ENCODE data around the gene TMEM63A. TPM values are rescaled to one million over a fixed set of nuclear protein-coding genes. Genes with fewer than 3 reads are reported as not detected.
"Not testable (repeated sequence)": the region's sequence is repeated elsewhere in the genome, so short reads cannot be mapped to it uniquely, and the experiment has no call there.

Gene TMEM63A
- total RNA-seq, 2 experiments from 2014 or later: 30.4 to 31.3 TPM

DNA sequence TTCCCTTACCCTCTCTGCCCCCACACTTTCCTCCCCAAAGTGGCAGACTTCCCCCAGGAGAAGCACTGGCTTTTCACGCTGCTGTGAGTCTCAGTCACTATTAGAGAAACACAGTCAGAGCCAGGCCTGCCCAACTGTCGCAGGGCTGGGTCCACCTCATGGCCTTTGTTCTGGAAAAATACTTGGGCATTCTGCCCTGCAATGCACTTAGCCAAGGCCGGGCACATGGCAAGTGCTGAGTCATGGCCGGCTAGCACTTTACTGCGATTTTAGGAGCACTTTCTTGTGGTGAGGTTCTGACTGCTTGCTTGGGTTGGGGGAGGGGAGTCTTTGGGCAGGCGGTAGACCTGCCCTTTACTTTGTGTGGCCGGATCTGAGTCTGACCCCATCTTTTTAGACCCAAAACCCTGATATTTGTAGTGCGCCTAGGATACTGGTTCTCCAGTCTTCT is 64.5 kb downstream of the TMEM63A start:
- POLR2A ChIA-PET: no interaction called here
- CTCF ChIA-PET: no interaction called here

DNA sequence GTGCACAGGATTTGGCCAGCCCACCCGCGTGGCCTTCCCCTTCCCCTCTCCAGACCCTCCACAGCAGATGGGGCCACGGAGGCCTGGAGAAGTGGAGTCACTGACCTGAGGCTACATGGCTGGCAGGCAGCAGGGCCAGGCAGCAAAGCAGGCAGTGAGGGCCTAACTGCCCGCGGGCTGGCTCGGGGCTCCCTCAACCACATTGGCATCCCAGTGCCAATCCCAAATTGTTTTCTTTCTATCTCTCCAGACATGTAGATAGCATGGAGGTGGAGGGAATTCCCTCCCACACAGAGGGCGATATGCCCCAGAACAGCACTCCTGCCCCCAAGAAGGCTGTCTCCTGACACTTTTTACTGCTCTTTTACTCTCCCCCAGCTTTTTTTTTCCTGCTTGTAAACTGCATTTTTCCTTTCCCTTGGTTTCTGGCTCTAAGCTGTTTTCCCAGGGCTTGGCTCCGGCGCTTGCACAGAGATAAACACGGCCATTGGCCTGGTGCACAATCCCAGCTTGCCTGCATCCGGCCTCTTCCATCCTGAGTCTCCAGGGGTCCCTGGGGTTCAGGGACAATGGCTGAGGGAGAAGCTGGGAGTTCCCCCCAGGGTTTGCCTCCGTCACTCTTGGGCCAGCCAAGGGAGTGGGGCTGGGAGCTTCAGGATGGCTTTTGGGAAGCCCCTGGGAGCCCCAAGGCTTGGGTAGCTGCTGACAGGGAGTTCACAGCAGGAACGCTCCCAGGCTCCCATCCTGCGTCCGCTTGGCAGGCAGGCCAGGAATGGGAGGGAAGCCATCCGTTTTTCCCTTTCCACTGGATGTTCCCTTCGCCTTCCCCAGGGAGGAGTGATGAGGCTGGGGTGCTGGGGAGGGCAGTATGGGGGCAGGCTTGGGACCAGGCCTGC is 65.3 kb downstream of the TMEM63A start:
- ChIA-PET POLR2A (no interaction called here), CTCF (no interaction called here)

DNA sequence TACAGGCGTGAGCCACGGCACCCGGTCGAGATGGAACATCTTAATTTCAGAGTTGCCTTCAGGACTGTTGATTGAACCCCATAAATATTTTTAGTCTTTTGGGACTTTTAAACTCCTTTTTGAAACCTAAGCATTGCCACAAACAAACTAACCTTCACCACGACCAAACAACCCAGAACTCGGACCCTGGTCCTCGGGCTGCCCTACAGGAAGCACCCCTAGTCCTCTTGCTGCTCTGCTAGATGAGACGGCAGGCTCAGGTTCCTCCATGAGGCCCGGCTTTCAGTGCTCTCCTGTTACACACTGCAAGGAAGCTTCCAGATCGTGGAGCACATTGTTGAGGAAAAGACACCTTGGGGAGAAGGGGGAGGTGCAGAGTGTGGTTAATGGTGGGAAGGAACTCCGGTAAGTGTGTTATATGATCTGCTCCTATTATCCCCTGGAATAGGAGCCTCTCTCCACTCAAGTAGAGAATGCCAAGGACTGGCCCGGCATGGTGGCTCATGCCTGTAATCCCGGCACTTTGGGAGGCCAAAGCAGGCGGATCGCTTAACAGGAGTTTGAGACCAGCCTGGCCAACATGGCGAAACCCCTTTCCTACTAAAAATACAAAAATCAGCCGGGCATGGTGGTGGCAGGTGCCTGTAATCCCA is 66.5 kb downstream of the TMEM63A start:
- CTCF ChIA-PET: no interaction called here
- POLR2A ChIA-PET: no interaction called here

DNA sequence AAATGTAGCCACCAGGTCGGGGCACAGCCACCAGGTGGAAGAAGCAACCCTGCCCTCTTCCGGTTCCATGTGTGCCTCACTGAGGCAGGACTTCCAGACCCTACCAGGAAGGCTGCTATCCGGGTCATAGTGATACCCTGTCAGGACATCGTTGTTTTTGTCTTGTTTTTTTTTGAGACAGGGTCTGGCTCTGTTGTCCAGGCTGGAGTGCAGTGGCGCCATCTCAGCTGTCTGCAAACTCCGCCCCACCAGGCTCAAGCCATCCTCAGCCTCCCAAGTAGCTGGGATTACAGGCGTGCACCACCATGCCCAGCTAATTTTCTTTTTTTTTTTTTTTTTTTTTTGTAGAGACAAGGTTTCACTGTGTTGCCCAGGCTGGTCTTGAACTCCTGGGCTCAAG is 67.1 kb downstream of the TMEM63A start:
- POLR2A ChIA-PET: not testable (repeated sequence)

DNA sequence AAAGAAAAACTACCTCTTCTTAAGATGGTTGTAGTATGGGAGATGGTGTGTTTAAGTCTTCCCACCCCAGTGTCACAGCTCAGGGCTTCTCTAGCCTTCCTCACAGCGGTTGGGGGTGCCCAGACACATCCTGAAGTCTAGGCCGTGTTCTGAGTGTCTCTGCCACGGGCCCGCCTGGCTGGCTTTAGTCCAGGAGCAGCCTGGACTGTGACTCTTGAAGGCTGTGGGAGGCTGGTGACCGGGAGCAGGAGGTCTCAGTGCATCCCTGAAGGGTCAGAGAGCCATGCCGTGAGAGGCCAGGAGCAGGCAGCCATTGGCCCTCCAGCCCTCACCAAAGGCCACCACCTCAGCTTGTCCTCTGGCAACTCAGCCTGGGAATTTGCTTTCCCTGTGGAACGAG is 67.8 kb downstream of the TMEM63A start:
- CTCF ChIA-PET: no interaction called here
- POLR2A ChIA-PET: no interaction called here

More for the DNA sequence above, 67.1 kb downstream of the TMEM63A start:
- CTCF ChIA-PET: not testable (repeated sequence)

DNA sequence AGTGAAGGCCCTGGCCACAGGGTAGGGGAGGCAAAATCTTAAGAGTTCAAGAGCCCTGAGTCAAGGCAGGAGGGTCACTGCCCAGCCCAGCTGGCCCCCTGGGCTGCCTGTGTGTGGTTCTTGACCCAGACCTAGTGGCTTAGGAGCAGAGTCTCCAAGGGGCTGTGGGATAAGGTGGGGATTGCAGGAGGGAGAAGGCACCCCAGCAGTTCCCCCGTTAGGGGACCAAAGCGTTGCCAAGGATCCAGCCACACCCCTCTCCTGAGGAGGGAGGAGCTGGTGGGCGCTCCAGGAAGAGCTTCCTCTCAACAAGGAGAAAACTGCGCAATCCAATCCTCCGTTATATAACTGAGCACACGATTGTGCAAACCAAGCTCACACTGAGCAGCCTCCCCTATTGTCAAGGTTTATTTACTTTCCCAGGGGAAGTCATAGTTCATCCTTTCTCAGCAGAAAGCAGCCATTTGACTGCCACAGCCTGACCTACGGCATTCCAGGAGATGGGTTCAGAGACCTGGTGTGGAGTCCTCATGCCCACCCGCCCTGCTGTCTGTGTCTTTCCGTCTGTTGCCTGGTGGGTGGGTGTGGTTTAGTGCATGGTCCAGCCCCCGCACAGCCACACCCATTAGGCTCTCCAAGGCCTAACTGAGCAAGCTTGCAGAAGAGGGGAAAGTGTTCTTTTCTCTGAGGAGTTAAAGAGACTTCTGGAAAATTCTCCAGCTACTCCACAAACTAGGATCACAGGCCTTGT is 68.8 kb downstream of the TMEM63A start:
- POLR2A ChIA-PET: interaction anchor here (0.5 kb wide), 1 partner anchor 1439 kb away, joined by 6 read pairs; no protein-coding TSS in a partner anchor

DNA sequence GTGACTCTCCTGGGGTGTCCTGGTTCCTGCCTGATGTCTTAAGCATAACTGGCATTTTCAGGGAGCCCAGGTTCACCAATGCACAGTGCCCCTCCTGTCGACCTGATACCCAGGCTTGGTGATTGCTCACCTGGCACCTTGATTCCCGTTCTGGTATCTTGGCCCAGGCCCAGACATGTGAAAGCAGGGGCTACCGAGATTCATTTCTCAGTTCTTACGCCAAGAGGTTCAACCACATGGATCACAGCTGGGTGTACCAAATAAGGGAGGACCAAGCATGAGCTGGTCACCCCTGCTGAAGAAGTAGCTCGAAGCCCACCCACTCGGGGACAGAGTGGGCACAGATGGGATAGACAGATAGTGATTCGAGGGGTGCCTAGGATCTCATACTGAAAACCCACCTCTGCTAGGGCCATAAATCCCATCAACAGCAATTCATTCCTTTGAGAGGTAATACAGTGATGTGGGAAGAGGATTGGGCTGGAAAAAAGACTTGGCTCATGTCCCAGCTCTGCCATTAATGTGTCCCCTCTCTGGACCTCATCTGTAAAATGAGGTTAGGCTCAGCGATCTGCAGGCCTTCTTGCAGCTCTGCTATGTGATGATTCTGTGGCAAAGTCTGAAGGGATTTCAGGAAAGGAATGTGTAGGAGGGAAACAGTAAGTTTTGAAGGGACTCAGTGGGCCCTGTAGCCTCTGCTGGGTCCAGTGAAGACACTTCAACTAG is 69.5 kb downstream of the TMEM63A start:
- ChIA-PET POLR2A (no interaction called here), CTCF (no interaction called here)

More for the DNA sequence above, 68.8 kb downstream of the TMEM63A start:
- CTCF ChIA-PET: no interaction called here

DNA sequence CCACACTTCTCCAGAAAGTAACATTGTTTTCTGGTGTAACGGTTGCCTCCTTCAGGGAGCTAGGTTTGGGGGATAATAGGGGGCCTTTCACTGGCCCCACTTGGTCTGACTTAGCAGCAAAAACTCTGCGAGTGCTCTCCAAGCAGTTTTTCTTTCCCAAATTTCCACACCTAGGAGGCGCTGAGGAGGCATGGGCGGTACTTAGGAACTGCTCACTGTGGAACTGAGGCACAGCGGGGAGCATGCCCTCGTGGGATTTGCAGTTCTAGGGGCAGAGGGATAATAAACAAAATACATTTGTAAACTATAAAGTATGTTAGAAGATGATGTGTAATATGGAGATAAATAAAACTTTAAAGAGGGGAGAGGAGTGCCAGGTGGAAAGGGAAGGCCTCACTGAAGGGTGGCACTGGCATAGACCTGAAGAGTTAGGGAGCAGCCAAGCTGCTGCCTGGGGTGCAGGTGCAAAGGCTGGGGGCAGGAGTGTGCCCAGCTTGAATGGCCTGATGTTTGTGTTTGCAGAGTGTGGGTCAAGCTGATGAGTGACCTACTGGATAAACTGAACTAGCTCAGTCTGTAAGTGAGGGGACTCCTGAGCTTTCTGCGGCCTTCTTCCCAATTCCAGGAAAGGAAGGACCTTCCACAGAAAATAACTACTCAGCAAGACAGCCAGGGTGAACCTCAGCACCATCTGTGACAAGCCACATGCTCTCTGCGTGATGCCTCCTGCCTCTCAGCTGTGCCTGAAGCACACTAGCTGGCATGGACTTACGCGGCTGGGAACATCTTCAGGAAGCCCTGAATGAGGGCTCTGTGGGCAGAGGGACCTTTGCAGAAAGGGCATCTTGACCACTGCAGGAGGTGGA is 70.3 kb downstream of the TMEM63A start:
- POLR2A ChIA-PET: no interaction called here
- CTCF ChIA-PET: interaction anchor here (0.9 to 1.2 kb wide), 2 partner anchors 28 to 71 kb away, joined by 3 read pairs; no protein-coding TSS in a partner anchor

DNA sequence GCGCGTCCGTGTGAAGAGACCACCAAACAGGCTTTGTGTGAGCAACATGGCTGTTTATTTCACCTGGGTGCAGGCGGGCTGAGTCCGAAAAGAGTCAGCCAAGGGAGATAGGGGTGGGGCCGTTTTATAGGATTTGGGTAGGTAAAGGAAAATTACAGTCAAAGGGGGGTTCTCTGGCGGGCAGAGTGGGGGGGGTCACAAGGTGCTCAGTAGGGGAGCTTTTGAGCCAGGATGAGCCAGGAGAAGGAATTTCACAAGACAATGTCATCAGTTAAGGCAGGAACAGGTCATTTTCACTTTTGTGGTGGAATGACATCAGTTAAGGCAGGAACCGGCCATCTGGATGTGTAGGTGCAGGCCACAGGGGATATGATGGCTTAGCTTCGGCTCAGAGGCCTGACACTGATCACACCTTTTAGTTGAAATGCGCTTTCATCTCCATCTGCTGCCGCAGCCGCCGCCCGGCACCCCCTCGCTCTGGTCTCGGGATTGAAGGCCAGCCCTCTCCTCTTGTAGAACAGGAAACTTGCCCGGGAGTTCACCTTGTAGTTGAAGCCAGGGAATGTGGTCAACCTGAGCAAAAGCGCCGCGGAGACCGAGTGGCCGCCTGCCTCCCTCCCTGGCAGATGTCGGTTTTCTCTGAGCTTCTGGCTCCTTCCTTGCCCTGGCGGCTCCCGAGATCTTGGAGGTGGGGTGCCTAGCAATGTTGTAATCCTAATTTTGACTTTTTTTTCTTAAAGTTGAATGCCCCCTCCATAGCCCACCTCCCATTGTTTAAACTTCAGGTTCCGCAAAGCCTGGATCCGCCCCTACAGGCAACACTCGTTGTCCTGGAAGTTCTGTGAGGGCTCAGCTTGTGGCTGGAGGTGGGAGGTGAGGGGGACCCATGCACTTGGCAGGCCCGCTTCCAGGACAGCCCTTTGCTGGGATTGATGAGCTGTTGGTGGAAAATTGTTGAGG is 71.3 kb downstream of the TMEM63A start:
- CTCF ChIA-PET: interaction anchor here (0.8 to 1.6 kb wide), 5 partner anchors 27 to 89 kb away, joined by 3 read pairs; no protein-coding TSS in a partner anchor
- POLR2A ChIA-PET: interaction anchor here (0.6 to 1.5 kb wide), 2 partner anchors 23 to 70 kb away, joined by 3 to 8 read pairs; no protein-coding TSS in a partner anchor

DNA sequence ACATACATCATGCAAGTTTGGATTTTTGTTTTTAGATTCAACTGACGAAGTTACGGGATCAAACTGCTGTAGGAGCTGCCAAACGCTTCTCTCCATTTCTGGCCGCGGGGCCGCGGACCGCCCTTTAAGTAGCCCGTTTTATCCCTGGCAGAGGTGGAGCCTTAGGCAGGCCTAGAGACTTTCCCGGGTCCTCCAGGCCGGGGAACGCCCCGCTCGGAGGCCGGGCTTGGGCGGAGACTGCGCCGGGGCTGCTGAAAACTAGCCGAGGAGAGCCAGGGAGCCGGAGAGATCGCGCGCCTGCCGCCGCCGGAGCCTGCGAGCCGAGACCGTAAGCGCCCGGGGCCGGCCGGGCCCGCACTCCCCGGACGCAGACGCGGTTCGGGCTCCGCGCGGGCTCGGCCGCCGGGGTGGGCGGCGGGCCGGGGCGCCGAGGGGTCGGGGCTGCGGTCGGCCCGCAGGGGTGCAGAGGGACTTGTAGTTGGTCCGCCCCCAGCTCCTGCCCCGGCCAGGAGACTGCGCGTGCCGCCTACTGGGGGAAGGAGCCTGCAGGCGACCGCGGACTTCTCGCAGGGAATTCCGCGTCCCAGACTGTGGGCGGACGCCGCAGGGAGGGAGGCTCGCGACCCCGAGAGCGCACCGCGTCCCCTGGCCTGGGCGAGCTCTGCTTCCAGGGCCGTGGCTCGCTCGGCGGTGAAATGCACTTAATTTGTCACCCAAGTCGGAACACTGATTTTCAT is 72.2 kb downstream of the TMEM63A start, which contains the start of gene EPHX1:
Gene EPHX1 (plus strand): TSS at position 283 of the 737 bp plus-strand sequence. CDS start 18,606 bp downstream, outside the sequence.
- ChIA-PET POLR2A (interaction anchor here (0.5 to 1.5 kb wide), 3 partner anchors 24 to 71 kb away, joined by 3 to 8 read pairs (median 5); no protein-coding TSS in a partner anchor), CTCF (interaction anchor here (0.8 to 1.6 kb wide), 3 partner anchors 33 to 90 kb away, joined by 3 read pairs; no protein-coding TSS in a partner anchor)

DNA sequence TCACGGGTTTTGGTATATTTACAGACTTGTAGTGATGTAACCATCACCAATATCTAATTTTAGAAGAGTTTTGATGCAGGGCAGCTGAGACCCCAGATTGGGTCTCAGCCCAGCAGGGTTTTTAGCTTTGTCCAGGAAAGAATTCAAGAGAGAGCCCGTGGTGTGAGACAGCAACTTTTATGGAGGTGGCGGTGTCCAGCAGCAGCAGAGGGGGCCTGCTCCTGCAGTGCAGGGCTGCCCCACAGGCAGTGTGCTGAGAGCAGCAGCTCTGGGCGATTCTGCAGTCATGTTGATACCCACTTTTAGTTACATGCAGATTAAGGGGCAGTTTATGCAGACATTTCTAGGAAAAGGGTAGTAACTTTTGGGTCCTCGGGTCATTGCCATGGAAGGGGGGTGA is 74.0 kb downstream of the TMEM63A start:
- POLR2A ChIA-PET: no interaction called here
- CTCF ChIA-PET: interaction anchor here (0.6 kb wide), 1 partner anchor 29 kb away, joined by 3 read pairs; no protein-coding TSS in a partner anchor

DNA sequence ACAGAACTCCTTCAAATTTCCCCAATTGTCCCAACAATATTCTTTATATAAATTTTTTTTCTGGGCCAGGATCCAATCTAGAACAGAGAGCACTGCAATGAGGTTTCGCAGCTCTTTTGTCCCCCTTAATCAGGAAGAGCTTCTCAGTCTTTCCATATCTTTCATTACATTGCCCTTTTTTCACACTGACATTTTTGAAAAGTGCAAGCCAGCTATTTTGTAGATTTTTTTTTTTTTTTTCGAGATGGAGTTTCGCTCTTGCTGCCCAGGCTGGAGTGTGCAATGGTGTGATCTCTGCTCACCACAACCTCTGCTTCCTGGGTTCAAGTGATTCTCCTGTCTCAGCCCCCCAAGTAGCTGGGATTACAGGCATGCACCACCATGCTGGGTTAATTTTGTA is 75.4 kb downstream of the TMEM63A start:
- CTCF ChIA-PET, POLR2A ChIA-PET: not testable (repeated sequence)

DNA sequence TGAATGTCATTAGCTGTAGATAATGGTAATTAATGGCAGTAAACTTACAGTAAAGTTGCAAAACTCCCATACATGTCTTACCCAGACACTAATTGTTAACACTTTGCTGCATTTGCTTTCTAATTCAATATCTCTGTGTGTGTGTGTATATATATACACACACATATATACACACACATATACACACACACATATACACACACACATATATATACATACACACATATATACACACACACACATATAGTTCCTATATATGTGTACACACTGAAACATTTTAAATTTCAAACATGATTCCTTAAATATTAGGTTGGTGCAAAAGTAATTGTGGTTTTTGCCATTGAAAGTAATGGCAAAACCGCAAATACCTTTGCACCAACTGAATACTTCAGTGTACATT is 75.9 kb downstream of the TMEM63A start:
- ChIA-PET CTCF (no interaction called here), POLR2A (no interaction called here)

DNA sequence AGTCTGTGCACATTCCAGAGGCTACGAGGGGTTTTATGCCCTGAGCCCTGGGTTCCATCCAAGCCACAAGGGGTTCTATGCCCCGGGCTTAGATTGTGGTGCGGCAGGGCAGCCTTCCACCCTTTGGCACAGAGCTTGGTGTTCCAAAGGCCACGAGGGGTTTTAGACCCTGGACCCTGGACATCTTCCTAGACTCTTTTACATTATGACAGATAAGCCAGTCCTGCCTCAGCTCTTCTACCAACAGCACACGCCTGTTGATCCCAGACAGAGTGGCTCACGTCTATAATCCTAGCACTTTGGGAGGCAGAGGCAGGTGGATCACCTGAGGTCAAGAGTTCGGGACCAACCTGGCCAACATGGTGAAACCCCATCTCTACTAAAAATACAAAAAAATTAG is 81.0 kb downstream of the TMEM63A start:
- CTCF ChIA-PET: interaction anchor here (1.1 kb wide), 1 partner anchor 15 kb away, joined by 3 read pairs; no protein-coding TSS in a partner anchor

DNA sequence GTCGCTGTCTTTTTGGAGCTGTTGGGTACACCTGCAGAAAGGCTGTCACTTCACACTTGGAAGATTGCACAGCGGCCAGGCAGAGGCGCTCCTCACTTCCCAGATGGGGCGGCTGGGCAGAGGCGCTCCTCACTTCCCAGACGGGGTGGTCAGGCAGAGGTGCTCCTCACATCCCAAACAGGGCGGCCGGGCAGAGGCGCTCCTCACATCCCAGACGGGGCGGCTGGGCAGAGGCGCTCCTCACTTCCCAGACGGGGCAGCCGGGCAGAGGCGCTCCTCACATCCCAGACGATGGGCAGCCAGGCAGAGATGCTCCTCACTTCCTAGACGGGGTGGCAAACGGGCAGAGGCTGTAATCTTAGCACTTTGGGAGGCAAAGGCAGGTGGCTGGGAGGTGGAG is 86.1 kb downstream of the TMEM63A start:
- CTCF ChIA-PET, POLR2A ChIA-PET: not testable (repeated sequence)

More for the DNA sequence above, 81.0 kb downstream of the TMEM63A start:
- POLR2A ChIA-PET: not testable (repeated sequence)
